RCC 7860 (cell line): ENCODE results near the gene CTBP1.

Source experiments
- DNase-seq: peaks from one replicate; pipeline ENCODE4 v3.0.0-alpha.2; 2015; ENCODE audit warnings: low spot score
- FAIRE-seq: peaks from 2 replicates; lab custom pipeline; 2012; peaks lifted over from hg19 to GRCh38; lab: Jason Lieb, UNC

The CTBP1 gene

DNA sequence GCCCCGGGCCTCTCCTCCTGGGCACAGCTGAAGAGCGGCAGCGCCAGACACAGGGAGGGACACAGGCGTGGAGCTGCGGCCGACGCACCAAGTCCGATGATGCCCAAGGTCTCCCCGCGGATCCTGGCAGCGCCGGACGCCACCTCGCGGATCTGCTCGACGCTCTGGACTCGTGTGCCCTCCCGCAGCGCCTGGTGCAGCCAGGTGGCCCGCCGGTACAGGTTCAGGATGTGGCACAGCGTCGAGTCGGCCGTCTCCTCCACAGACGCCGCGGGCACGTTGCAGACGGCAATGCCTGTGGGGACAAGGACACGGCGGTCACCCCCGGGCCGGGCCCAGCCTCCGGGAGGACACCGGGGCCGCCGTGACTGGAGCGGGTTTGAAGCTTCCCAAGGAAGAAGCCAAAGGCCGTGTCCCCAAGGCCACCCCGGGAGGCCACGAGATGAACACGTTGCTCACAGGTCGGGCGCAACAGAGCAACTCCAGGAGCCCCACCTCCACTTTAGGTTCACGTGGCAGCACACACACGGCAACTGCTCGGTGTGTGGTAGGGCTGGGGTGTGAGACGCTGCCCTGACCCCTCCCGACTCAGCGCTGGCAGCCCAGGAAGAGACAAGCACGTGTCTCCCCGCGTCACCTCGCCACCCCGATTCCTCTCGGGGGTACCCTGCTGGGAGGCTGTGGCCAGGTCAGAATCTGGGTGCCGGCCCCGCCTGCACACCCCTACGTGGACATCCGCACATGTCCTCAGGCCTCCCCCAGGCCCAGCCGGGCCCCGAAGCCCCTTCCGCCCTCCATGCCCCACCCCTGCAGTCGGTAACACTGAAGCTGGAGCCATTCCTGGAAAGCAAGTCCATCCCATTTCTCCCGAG, 23.4 kb downstream of the CTBP1 start:
- DNase-seq (no peak), FAIRE-seq (no peak)

- DNase-seq (no peak), FAIRE-seq (no peak)
Measured at GRCh38 chr4:1223841-1224809, 24.8 kb downstream of the CTBP1 start.

GRCh38 chr4:1222938-1223690, 25.8 kb downstream of the CTBP1 start:
- DNase-seq (no peak), FAIRE-seq (no peak)

GRCh38 chr4:1222036-1222789, 26.7 kb downstream of the CTBP1 start:
- DNase-seq = no peak
- FAIRE-seq = no peak

GRCh38 chr4:1221155-1221870, 27.6 kb downstream of the CTBP1 start:
- FAIRE-seq (no peak), DNase-seq (no peak)

DNA sequence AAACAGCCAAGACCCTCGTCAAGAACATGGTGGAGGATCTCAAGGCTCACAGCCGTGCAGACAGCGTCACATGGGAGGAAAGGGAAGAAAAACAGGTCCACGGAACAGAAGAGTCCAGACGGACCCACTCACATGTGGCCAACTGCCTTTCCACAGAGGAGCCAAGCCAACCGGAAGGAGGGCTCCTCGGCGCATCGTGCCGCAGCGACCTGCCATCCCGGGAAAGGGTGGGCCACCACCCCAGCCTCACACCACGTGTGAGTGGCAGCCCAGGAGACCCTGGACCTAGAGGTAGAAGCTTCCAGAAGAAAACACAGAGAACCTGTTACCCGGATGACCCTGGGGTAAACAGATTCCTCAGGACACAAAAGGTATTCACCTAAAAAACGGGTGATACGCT, 28.4 kb downstream of the CTBP1 start:
- no peak for FAIRE-seq
- DNase-seq = no peak

- DNase-seq (no peak), FAIRE-seq (no peak)
Measured at GRCh38 chr4:1219566-1219950, 29.4 kb downstream of the CTBP1 start.

GRCh38 chr4:1218634-1219565, 30.0 kb downstream of the CTBP1 start:
- DNase-seq (no peak), FAIRE-seq (no peak)

DNA sequence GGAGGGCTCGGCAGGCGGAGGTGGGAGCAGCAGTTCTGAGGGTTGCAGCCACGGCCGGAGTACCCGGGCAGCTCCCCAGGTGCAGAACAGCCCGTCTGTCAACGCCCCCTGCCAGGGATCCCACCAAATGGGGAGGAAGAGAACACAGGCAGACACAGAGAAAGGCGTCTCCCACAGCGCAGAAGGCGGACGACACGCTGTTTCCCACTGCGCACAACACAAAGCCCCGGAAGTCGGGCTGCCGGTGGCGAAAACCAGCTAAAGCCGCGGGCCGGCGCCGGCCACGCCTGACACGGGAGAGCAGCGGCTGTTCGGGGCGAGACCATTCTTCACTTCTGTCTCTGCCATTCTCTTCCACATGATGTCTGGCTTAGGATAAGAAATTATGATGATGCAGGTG, 31.6 kb downstream of the CTBP1 start:
- DNase-seq (no peak), FAIRE-seq (no peak)

DNA sequence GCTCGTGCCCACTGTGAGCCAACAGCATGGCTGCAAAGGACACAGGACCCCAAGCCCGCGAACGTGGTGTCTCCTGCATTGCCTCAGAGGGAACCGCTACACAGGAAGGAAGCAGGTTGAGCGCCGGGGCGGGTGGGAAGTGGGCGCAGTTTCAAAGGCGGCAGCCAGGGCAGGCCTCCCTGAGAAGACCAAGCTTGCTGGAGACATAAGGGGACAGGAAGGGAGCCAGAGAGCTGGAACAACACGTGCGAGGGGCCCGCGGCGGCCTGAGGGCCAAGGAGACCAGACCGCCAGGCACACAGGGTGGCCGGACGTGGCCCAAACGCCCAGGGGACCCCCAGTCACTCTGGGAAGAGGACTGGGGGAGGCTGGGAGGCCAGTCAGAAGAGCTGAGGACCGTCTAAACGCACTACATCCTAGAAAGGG, 32.0 kb downstream of the CTBP1 start:
- FAIRE-seq (no peak), DNase-seq (no peak)

GRCh38 chr4:1216076-1216614, 32.8 kb downstream of the CTBP1 start:
- FAIRE-seq (no peak), DNase-seq (no peak)

GRCh38 chr4:1215141-1216075, 33.5 kb downstream of the CTBP1 start:
- FAIRE-seq = no peak

GRCh38 chr4:1214101-1215095, 34.5 kb downstream of the CTBP1 start:
- DNase-seq (no peak), FAIRE-seq (no peak)

More at GRCh38 chr4:1215141-1216075, 33.5 kb downstream of the CTBP1 start:
- no peak for DNase-seq

- DNase-seq (no peak), FAIRE-seq (no peak)
Measured at GRCh38 chr4:1213336-1213995, 35.5 kb downstream of the CTBP1 start.

DNA sequence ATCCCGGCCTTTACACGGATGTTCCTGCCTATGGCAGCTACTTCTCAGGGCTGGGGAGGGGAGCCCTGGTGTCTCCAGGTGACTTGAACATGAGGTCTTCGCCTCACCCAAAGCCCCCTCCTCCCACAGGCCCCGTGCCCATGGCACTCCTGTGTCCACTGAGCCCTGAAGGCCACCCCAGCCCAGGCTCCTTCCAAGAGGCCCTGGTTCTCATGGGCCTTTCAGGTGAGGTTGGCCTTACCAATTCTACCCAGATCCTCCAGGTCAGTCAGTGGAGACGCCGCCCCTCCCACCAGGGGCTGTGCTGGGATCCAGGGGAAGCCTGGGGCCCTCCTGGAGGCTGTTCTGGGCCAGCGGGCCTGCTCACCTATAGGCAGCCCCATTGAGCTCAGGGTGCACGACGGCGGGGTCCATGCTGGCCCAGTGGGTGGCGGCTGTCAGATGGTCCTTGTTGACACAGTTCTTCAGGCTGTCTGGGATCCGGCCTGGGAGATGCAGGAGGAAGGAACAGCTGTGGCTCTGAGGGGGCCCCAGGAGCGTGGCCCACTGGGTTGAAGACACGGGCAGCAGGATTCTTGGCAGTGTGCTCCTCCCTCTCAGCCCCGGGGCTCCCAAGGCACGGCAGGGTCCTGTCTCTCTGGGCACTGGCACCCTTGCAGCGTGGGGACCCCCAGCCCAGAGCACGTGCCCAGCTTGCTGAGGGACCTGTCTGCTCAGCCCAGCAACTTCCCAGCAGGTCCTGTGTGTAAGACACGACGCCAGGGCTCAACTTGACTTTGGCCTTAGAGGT, 36.2 kb downstream of the CTBP1 start:
- DNase-seq = no peak

More for the DNA sequence above, 36.2 kb downstream of the CTBP1 start:
- FAIRE-seq = no peak
